K562 (cell line): Measurements from ENCODE around the gene SPNS2.

Source experiments
- GABPA ChIP-seq: fragments of 200-800 bp; sonication (Bioruptor generic); conservative IDR thresholded peaks from 2 replicates; pipeline ENCODE4 v1.6.1; 2016; ENCODE audit warnings: low read depth, missing genetic modification characterization, missing compliant biosample characterization
- THRAP3 ChIP-seq: fragments of 450-650 bp; IDR thresholded peaks from 2 replicates; pipeline ENCODE4 v1.6.1; 2016; ENCODE audit warnings: mild to moderate bottlenecking, inconsistent platforms, borderline replicate concordance
- TF ChIP-seq, protein P1 (sequence below): IDR thresholded peaks from 2 replicates; pipeline ENCODE4 v1.6.1; 2012; ENCODE audit warnings: low read depth, low read length, improper control_type of control experiment, borderline replicate concordance
- TF ChIP-seq, protein P2 (sequence below), 2 experiments: fragments of 450-650 bp; IDR thresholded peaks; 2 replicates each; pipeline ENCODE4 v1.6.1; 2016; ENCODE audit warnings: mild to moderate bottlenecking in 2 of 2, borderline replicate concordance in 1 of 2, low read depth in 1 of 2, moderate library complexity in 1 of 2

DNA sequence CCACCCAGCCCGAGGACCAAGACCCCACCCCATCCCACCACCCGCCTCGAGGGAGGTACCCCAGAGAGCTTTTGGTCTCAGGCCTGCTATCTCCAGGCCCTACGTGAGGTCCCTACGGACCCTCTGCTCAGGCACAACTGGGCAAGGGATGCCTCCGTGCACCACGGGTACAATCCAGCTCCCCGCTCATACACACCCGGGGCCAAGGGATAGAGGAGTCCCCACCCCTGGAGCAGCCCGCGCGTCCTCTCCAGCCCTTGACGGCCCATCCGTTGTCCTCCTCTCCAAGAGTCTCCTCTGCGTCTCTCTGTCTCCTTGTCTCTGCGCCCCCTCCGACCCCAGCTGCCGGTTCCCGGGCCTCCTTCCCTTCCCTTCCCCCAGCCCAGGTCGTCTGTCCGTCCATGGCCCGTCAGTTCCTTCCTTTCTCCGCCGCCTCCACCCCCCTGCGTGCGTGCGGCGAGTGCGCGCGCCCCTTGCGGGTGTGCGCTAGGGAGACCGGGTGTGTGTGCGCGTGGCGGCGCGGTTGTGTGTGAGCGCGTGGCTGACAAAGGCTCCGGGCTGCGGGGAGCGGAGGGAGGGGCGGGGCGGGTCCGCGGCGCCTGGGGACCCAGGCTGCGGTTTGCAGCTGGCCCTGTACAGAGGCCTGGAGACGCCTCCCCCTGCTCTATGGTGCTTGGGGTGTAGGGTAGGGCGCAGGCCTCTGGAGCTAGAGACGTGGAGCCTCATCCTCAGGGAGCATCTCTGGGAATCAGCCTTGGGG lies 930 bp downstream of the SPNS2 start:
- TF ChIP-seq GABPA (no peak), THRAP3 (no peak)
- TF ChIP-seq, protein P1, sequence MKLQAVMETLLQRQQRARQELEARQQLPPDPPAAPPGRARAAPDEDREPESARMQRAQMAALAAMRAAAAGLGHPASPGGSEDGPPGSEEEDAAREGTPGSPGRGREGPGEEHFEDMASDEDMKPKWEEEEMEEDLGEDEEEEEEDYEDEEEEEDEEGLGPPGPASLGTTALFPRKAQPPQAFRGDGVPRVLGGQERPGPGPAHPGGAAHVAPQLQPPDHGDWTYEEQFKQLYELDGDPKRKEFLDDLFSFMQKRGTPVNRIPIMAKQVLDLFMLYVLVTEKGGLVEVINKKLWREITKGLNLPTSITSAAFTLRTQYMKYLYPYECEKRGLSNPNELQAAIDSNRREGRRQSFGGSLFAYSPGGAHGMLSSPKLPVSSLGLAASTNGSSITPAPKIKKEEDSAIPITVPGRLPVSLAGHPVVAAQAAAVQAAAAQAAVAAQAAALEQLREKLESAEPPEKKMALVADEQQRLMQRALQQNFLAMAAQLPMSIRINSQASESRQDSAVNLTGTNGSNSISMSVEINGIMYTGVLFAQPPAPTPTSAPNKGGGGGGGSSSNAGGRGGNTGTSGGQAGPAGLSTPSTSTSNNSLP: no peak
- TF ChIP-seq, protein P2, sequence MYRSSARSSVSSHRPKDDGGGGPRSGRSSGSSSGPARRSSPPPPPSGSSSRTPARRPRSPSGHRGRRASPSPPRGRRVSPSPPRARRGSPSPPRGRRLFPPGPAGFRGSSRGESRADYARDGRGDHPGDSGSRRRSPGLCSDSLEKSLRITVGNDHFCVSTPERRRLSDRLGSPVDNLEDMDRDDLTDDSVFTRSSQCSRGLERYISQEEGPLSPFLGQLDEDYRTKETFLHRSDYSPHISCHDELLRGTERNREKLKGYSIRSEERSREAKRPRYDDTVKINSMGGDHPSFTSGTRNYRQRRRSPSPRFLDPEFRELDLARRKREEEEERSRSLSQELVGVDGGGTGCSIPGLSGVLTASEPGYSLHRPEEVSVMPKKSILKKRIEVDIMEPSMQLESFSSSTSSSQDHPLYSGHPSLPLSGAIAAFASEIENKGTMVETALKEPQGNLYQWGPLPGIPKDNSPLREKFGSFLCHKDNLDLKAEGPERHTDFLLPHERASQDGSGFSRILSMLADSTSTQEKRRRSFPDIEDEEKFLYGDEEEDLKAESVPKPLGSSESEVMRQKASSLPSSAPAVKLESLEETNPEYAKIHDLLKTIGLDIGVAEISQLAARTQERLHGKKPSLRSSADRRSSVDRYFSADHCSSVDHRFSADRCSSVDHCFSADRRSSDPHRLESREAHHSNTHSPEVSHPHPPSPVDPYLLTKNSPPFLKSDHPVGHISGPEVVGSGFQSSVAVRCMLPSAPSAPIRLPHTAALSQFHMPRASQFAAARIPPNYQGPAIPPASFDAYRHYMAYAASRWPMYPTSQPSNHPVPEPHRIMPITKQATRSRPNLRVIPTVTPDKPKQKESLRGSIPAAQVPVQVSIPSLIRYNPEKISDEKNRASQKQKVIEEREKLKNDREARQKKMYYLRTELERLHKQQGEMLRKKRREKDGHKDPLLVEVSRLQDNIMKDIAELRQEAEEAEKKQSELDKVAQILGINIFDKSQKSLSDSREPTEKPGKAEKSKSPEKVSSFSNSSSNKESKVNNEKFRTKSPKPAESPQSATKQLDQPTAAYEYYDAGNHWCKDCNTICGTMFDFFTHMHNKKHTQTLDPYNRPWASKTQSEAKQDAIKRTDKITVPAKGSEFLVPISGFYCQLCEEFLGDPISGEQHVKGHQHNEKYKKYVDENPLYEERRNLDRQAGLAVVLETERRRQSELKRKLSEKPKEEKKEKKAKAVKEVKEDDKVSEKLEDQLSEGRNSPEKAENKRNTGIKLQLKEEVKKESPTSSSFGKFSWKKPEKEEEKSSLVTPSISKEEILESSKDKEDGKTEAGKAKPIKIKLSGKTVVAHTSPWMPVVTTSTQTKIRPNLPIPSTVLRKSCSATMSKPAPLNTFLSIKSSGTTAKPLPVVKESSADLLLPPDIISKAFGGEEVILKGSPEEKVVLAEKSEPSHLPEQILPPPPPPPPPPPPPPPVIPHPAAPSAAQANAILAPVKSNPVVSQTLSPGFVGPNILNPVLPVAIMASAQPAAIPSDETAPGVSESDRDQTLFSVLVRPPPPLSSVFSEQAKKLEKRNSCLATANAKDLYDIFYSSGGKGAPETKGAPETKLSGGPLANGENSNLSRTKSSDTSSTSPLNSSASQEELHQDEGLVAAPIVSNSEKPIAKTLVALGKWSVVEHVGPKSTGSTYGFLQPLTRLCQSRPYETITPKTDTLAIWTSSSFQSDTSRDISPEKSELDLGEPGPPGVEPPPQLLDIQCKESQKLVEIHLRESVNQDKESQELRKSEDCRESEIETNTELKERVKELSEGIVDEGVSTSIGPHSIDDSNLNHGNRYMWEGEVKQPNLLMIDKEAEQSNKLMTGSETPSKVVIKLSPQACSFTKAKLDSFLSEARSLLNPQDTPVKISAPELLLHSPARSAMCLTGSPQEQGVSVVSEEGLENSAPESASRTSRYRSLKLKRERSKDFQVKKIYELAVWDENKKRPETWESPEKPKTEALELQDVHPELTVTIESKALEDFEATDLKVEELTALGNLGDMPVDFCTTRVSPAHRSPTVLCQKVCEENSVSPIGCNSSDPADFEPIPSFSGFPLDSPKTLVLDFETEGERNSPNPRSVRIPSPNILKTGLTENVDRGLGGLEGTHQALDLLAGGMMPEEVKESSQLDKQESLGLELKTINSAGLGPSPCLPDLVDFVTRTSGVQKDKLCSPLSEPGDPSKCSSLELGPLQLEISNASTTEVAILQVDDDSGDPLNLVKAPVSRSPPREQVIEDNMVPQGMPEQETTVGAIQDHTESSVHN (IDR thresholded peaks at IDR 0.05; ENCODE audit: borderline replicate concordance in 1 of 2, low read depth in 1 of 2): no peak
